PC-9 (cell line): Measurements from ENCODE around the gene TLE4.

ENCODE experiments used
- EZH2 ChIP-seq: fragments of 200-600 bp; sonication (generic); IDR thresholded peaks from 2 replicates; pipeline ENCODE4 v1.8.0; 2017; ENCODE audit warnings: antibody characterized with exemption, low read depth
- TF ChIP-seq, protein P1 (sequence below): fragments of 200-600 bp; sonication (generic); conservative IDR thresholded peaks from 2 replicates; pipeline ENCODE4 v1.6.1; 2017; ENCODE audit warnings: mixed run types, antibody characterized with exemption, mild to moderate bottlenecking, moderate library complexity

GRCh38 chr9:79630521-79631403 lies 59.0 kb downstream of the TLE4 start:
- TF ChIP-seq EZH2: no peak
- TF ChIP-seq, protein P1, sequence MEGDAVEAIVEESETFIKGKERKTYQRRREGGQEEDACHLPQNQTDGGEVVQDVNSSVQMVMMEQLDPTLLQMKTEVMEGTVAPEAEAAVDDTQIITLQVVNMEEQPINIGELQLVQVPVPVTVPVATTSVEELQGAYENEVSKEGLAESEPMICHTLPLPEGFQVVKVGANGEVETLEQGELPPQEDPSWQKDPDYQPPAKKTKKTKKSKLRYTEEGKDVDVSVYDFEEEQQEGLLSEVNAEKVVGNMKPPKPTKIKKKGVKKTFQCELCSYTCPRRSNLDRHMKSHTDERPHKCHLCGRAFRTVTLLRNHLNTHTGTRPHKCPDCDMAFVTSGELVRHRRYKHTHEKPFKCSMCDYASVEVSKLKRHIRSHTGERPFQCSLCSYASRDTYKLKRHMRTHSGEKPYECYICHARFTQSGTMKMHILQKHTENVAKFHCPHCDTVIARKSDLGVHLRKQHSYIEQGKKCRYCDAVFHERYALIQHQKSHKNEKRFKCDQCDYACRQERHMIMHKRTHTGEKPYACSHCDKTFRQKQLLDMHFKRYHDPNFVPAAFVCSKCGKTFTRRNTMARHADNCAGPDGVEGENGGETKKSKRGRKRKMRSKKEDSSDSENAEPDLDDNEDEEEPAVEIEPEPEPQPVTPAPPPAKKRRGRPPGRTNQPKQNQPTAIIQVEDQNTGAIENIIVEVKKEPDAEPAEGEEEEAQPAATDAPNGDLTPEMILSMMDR: no peak
